ENCODE data around the gene MGAT4A. TPM values are rescaled to one million over a fixed set of nuclear protein-coding genes. Genes with fewer than 3 reads are reported as not detected.

The MGAT4A gene
- total and polyA plus RNA-seq, 9 donors = 3.9 to 14.7 (median 12.6) TPM

DNA sequence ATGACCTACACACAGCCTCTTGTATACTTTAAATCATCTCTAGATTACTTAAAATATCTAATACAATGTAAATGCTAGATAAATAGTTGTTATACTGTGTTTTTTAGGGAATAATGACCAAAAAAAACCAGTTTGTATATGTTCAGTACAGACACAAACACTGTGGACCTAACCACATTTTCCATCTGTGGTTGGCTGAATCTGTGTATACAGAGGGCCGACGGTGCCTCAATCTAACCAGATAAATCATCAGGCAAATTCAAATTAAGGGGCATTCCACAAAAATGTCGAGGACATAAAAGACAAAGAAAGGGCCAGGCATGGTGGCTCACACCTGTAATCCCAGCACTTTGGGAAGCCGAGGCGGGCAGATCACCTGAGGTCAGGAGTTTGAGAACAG is 14.1 kb downstream of the MGAT4A start:
- intact Hi-C loops (cut with DNase I) = no loop called here
- Histone ChIP-seq H3K27ac (no peak overlapping the region), H3K27me3 (no peaks in the 10 kb centered on the region), H3K4me3 (no peak overlapping the region), H3K36me3 (no peaks in the 10 kb centered on the region), H3K9me3 (no peaks in the 10 kb centered on the region), H3K4me1 (ENCODE audit: insufficient read depth) (no peaks in the 10 kb centered on the region)
- no peak for DNase-seq
- 94 to 95% (median 95%) methylated on average over 5 of the region's 5 CpGs for WGBS, 3 donors
- TF ChIP-seq EP300 (IDR thresholded peaks at IDR 0.05) = no peak
- no peak for TF ChIP-seq POLR2A (IDR thresholded peaks at IDR 0.05)
- TF ChIP-seq, protein P1, sequence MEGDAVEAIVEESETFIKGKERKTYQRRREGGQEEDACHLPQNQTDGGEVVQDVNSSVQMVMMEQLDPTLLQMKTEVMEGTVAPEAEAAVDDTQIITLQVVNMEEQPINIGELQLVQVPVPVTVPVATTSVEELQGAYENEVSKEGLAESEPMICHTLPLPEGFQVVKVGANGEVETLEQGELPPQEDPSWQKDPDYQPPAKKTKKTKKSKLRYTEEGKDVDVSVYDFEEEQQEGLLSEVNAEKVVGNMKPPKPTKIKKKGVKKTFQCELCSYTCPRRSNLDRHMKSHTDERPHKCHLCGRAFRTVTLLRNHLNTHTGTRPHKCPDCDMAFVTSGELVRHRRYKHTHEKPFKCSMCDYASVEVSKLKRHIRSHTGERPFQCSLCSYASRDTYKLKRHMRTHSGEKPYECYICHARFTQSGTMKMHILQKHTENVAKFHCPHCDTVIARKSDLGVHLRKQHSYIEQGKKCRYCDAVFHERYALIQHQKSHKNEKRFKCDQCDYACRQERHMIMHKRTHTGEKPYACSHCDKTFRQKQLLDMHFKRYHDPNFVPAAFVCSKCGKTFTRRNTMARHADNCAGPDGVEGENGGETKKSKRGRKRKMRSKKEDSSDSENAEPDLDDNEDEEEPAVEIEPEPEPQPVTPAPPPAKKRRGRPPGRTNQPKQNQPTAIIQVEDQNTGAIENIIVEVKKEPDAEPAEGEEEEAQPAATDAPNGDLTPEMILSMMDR (IDR thresholded peaks at IDR 0.05) = no peak

DNA sequence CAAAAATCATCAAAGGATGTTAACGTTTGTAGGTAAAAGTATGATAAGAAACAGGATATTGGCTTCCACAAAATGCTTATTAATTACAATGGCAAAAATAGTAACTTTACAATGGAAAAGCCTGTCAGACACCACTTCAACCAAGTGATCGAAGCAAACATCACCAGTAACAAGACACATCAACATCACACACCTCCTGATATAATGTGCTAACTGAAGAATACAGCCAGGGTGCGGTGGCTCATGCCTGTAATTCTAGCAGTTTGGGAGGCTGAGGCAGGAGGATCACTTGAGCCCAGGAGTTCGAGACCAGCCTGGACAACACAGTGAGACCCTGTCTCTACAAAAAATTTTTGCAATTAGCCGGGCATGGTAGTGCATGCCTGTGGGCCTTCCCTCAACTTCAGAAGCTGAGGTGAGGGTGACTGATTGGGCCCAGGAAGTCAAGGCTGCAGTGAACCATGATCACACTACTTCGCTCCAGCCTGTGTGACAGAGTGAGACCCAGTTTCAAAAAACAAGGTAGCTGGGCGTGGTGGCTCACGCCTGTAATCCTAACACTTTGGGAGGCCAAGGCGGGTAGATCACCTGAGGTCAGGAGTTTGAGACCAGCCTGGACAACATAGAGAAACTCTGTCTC is 15.0 kb downstream of the MGAT4A start:
- Histone ChIP-seq H3K4me3 (no peak overlapping the region), H3K36me3 (no peaks in the 10 kb centered on the region), H3K27ac (no peak overlapping the region), H3K9me3 (no peaks in the 10 kb centered on the region), H3K4me1 (ENCODE audit: insufficient read depth) (no peaks in the 10 kb centered on the region), H3K27me3 (no peaks in the 10 kb centered on the region)
- no peak for DNase-seq
- no peak for TF ChIP-seq EP300 (IDR thresholded peaks at IDR 0.05)
- TF ChIP-seq, protein P1 (IDR thresholded peaks at IDR 0.05) = no peak
- TF ChIP-seq POLR2A (IDR thresholded peaks at IDR 0.05) = no peak
- 92 to 93% (median 93%) methylated on average over 9 of the region's 9 CpGs for WGBS, 3 donors
- intact Hi-C loops (cut with DNase I) = no loop called here

DNA sequence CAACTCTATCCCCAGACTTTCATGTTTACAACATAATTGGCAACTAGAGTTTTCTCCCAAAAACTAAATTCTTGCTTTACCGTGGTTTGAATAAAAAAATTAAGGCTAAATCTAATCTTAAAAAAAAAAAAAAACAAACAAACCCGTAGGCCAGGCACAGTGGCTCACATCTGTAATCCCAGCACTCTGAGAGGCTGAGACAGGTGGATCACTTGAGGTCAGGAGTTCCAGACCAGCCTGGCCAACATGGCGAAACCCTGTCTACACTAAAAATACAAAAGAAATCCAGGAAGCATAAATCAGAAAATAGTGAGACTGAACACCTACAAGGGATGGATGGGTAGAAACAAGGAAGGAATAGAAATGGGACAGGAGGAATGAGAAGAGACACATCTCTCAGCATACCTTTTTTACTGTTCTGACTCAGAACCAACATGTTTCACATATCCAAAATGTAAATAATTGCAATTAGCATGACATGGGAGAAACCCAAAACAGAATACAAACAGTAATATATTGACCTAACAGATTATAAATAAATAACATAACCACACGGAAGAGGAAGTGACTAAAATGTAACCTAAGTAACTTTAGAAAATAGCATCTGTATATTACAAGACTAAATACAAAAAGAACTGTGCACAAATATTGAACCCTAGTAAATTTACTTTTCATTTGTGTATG is 17.5 kb downstream of the MGAT4A start:
- Histone ChIP-seq H3K4me1 (ENCODE audit: insufficient read depth) (peaks cover 3% of the 10 kb centered on the region), H3K27ac (no peak overlapping the region), H3K27me3 (no peaks in the 10 kb centered on the region), H3K4me3 (no peak overlapping the region), H3K36me3 (no peaks in the 10 kb centered on the region), H3K9me3 (no peaks in the 10 kb centered on the region)
- 51 to 66% (median 57%) methylated on average over 4 of the region's 4 CpGs for WGBS, 3 donors
- no peak for TF ChIP-seq POLR2A (IDR thresholded peaks at IDR 0.05)
- no peak for TF ChIP-seq EP300 (IDR thresholded peaks at IDR 0.05)
- TF ChIP-seq, protein P1 (IDR thresholded peaks at IDR 0.05) = no peak
- DNase-seq = no peak
- intact Hi-C loops (cut with DNase I) = no loop called here

DNA sequence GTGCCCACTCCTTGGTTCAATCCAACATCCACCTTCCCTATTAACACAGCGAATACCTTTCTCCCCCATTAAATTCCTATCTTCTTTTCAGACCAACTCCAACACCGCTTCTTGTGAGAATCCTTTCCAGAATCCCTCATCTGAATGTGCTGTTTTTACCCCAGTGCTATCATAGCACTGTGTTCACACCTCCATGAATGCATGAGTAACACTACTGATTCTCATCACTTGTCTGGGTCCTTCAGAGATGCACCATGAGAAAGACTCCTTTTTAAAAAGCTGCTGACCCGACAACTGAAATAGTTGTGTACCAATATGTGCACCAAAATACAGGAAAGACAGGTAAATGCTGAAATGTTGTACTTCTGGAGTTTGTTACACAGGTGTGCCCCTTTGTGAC is 18.8 kb downstream of the MGAT4A start:
- no peaks in the 10 kb centered on the region for H3K36me3 ChIP-seq
- WGBS, 3 donors = 93 to 95% (median 95%) methylated on average over 3 of the region's 3 CpGs
- no peak overlapping the region for H3K27ac ChIP-seq
- intact Hi-C loops (cut with DNase I) = no loop called here
- no peaks in the 10 kb centered on the region for H3K27me3 ChIP-seq
- H3K4me1 ChIP-seq (ENCODE audit: insufficient read depth) = peaks cover 3% of the 10 kb centered on the region
- TF ChIP-seq POLR2A (IDR thresholded peaks at IDR 0.05) = no peak
- TF ChIP-seq, protein P1 (IDR thresholded peaks at IDR 0.05) = no peak
- TF ChIP-seq EP300 (IDR thresholded peaks at IDR 0.05) = no peak
- no peak for DNase-seq
- H3K9me3 ChIP-seq = no peaks in the 10 kb centered on the region
- H3K4me3 ChIP-seq = no peak overlapping the region
